ENCODE measurements around the gene CAB39L. TPM values are rescaled to one million over a fixed set of nuclear protein-coding genes. Genes with fewer than 3 reads are reported as not detected.

Gene CAB39L
- total RNA-seq, 1 donor from 2014 or later: 11.4 TPM

GRCh38 chr13:49441846-49442245 is 2.0 kb downstream of the CAB39L start:
- no peak for DNase-seq (ENCODE audit: extremely low spot score, unreplicated experiment)
- H3K9me3 Mint-ChIP-seq: no peaks in the 10 kb centered on the region
- peak overlapping the region; percentile 61 for H3K4me3 Mint-ChIP-seq
- peaks cover 12% of the 10 kb centered on the region for H3K4me1 Mint-ChIP-seq (ENCODE audit: unreplicated experiment)
- H3K27ac Mint-ChIP-seq: no peak overlapping the region
- no peaks in the 10 kb centered on the region for H3K27me3 Mint-ChIP-seq
- TF ChIP-seq CTCF (conservative IDR thresholded peaks at IDR 0.05): no peak
- no peaks in the 10 kb centered on the region for H3K36me3 Mint-ChIP-seq

GRCh38 chr13:49441312-49441711 is 2.6 kb downstream of the CAB39L start:
- H3K27me3 Mint-ChIP-seq: no peaks in the 10 kb centered on the region
- H3K36me3 Mint-ChIP-seq: no peaks in the 10 kb centered on the region
- H3K4me3 Mint-ChIP-seq: peak overlapping the region; percentile 12
- no peak for TF ChIP-seq CTCF (conservative IDR thresholded peaks at IDR 0.05)
- no peak overlapping the region for H3K27ac Mint-ChIP-seq
- no peaks in the 10 kb centered on the region for H3K9me3 Mint-ChIP-seq
- DNase-seq (ENCODE audit: extremely low spot score, unreplicated experiment): no peak
- H3K4me1 Mint-ChIP-seq (ENCODE audit: unreplicated experiment): peaks cover 9% of the 10 kb centered on the region

- no peaks in the 10 kb centered on the region for H3K9me3 Mint-ChIP-seq
- TF ChIP-seq CTCF (conservative IDR thresholded peaks at IDR 0.05): no peak
- no peak overlapping the region for H3K4me3 Mint-ChIP-seq
- no peaks in the 10 kb centered on the region for H3K36me3 Mint-ChIP-seq
- no peaks in the 10 kb centered on the region for H3K4me1 Mint-ChIP-seq (ENCODE audit: unreplicated experiment)
- no peaks in the 10 kb centered on the region for H3K27me3 Mint-ChIP-seq
- no peak overlapping the region for H3K27ac Mint-ChIP-seq
- no peak for DNase-seq (ENCODE audit: extremely low spot score, unreplicated experiment)
Observed at GRCh38 chr13:49439609-49440008, 4.3 kb downstream of the CAB39L start.

GRCh38 chr13:49437705-49438104 is 6.2 kb downstream of the CAB39L start:
- no peaks in the 10 kb centered on the region for H3K9me3 Mint-ChIP-seq
- TF ChIP-seq CTCF (conservative IDR thresholded peaks at IDR 0.05): no peak
- no peak for DNase-seq (ENCODE audit: extremely low spot score, unreplicated experiment)
- H3K36me3 Mint-ChIP-seq: no peaks in the 10 kb centered on the region
- no peaks in the 10 kb centered on the region for H3K27me3 Mint-ChIP-seq
- H3K27ac Mint-ChIP-seq: no peak overlapping the region
- no peak overlapping the region for H3K4me3 Mint-ChIP-seq
- H3K4me1 Mint-ChIP-seq (ENCODE audit: unreplicated experiment): no peaks in the 10 kb centered on the region

- H3K27me3 Mint-ChIP-seq: no peaks in the 10 kb centered on the region
- H3K4me3 Mint-ChIP-seq: no peak overlapping the region
- no peak for DNase-seq (ENCODE audit: extremely low spot score, unreplicated experiment)
- H3K27ac Mint-ChIP-seq: no peak overlapping the region
- H3K36me3 Mint-ChIP-seq: no peaks in the 10 kb centered on the region
- no peaks in the 10 kb centered on the region for H3K4me1 Mint-ChIP-seq (ENCODE audit: unreplicated experiment)
- TF ChIP-seq CTCF (conservative IDR thresholded peaks at IDR 0.05): no peak
- H3K9me3 Mint-ChIP-seq: no peaks in the 10 kb centered on the region
Observed at GRCh38 chr13:49436890-49437289, 7.0 kb downstream of the CAB39L start.

GRCh38 chr13:49435992-49436391 is 7.9 kb downstream of the CAB39L start:
- H3K9me3 Mint-ChIP-seq: no peaks in the 10 kb centered on the region
- H3K36me3 Mint-ChIP-seq: no peaks in the 10 kb centered on the region
- H3K27me3 Mint-ChIP-seq: no peaks in the 10 kb centered on the region
- no peak overlapping the region for H3K27ac Mint-ChIP-seq
- DNase-seq (ENCODE audit: extremely low spot score, unreplicated experiment): no peak
- H3K4me3 Mint-ChIP-seq: no peak overlapping the region
- no peaks in the 10 kb centered on the region for H3K4me1 Mint-ChIP-seq (ENCODE audit: unreplicated experiment)
- no peak for TF ChIP-seq CTCF (conservative IDR thresholded peaks at IDR 0.05)
